K562 (cell line): ENCODE measurements around the gene MYCBP. TPM values are rescaled to one million over a fixed set of nuclear protein-coding genes. Genes with fewer than 3 reads are reported as not detected.
A peak's percentile ranks its signal among the peaks of the same experiment; 100 is the strongest.

Source experiments
- ATAC-seq: fragments of 200-7000 bp; cut with Tn5 transposase; 3 replicates; pipeline ENCODE4 v1.9.1; 2020; ENCODE audit warnings: moderate library complexity
- BruUV-seq: library from RNA; stranded (reverse); fragments of 400-500 nt; replicated peaks from 2 replicates; lab custom pipeline; 2021; lab: Mats Ljungman, UMichigan
- CTCF ChIA-PET: fragments of 300-600 bp; formaldehyde crosslinking; extraction: SDS; loops from one replicate; lab custom pipeline; 2021; ENCODE audit warnings: low intra/inter-chr PET ratio; lab: Yijun Ruan, JAX
- POLR2A ChIA-PET: fragments of 300-600, 350-650 bp; sonication (Branson Sonifier 250); formaldehyde crosslinking; extraction: SDS; loops from one replicate; lab custom pipeline; 2021; ENCODE audit warnings: antibody characterized with exemption, inconsistent platforms; lab: Yijun Ruan, JAX
- DNase-seq, 4 experiments: peaks; one replicate each; pipeline versions ENCODE4 v3.0.0 to v3.0.0-alpha.2; 2011 to 2018; ENCODE audit warnings: low spot score in 3 of 4, mixed read lengths in 3 of 4; ENCODE audit errors: extremely low read depth in 1 of 4
- FAIRE-seq: peaks from 2 replicates; lab custom pipeline; 2011; peaks lifted over from hg19 to GRCh38; lab: Jason Lieb, UNC
- H2AFZ ChIP-seq: 2 replicates; pipeline ENCODE4 v1.6.0; 2011; ENCODE audit warnings: low read depth, low read length, control low read depth, inconsistent platforms
- H3K27ac ChIP-seq: fragments of 200-600 bp; 3 replicates; pipeline ENCODE4 v1.8.0; 2011; ENCODE audit warnings: low read depth, mild to moderate bottlenecking, control low read depth, inconsistent platforms, low read length, moderate library complexity, mixed read lengths; ENCODE audit errors: extremely low read depth
- H3K27me3 ChIP-seq, 2 experiments: fragments of 300-600 bp in 1 of 2; 2 replicates in 1 of 2; 3 replicates in 1 of 2; pipeline versions ENCODE4 v1.6.0 to v1.8.0; 2011; ENCODE audit warnings: inconsistent platforms in 2 of 2, low read length in 2 of 2, mild to moderate bottlenecking in 1 of 2, mixed read lengths in 1 of 2, moderate library complexity in 1 of 2; ENCODE audit not compliant: control insufficient read depth in 2 of 2, insufficient read depth in 2 of 2
- H3K36me3 ChIP-seq: fragments of 300-600 bp; 3 replicates; pipeline ENCODE4 v1.8.0; 2011; ENCODE audit warnings: mild to moderate bottlenecking, low read length, inconsistent platforms; ENCODE audit not compliant: control insufficient read depth, insufficient read depth
- H3K4me1 ChIP-seq, 2 experiments: fragments of 200-600 bp in 1 of 2; replicated peaks in 1 of 2; 2 replicates in 1 of 2; 3 replicates in 1 of 2; pipeline versions ENCODE4 v1.5.1 to v1.8.0; 2011; ENCODE audit warnings: inconsistent platforms in 2 of 2, low read length in 2 of 2, mild to moderate bottlenecking in 1 of 2, mixed read lengths in 1 of 2, moderate library complexity in 1 of 2; ENCODE audit not compliant: control insufficient read depth in 2 of 2, insufficient read depth in 2 of 2
- H3K4me2 ChIP-seq: 2 replicates; pipeline ENCODE4 v1.6.1; 2011; ENCODE audit warnings: low read length, control low read depth, inconsistent platforms, mixed read lengths; ENCODE audit not compliant: insufficient read depth
- H3K4me3 ChIP-seq: fragments of 200-600 bp; sonication (generic), shearing (Covaris generic); 2 replicates; pipeline ENCODE4 v1.5.1; 2016; ENCODE audit warnings: control low read depth, inconsistent platforms
- H3K79me2 ChIP-seq: fragments of 200-600 bp; 3 replicates; pipeline ENCODE4 v1.8.0; 2011; ENCODE audit warnings: low read length, inconsistent platforms; ENCODE audit not compliant: control insufficient read depth, insufficient read depth
- H3K9ac ChIP-seq, 2 experiments: 2 replicates each; pipeline versions ENCODE4 v1.6.0 to v1.6.1; 2011; ENCODE audit warnings: low read depth in 2 of 2, low read length in 2 of 2, control low read depth in 1 of 2, inconsistent platforms in 1 of 2, mild to moderate bottlenecking in 1 of 2, mixed read lengths in 1 of 2; ENCODE audit not compliant: insufficient read depth in 1 of 2
- H3K9me1 ChIP-seq: one replicate; pipeline ENCODE4 v1.6.0; 2011; ENCODE audit warnings: inconsistent platforms, mild to moderate bottlenecking, low read length, moderate library complexity; ENCODE audit not compliant: control insufficient read depth, insufficient read depth
- H3K9me3 ChIP-seq: replicated peaks from 2 replicates; pipeline ENCODE4 v1.5.1; 2011; ENCODE audit warnings: low read depth, low read length, inconsistent platforms; ENCODE audit not compliant: control insufficient read depth, insufficient read depth
- H4K20me1 ChIP-seq: replicated peaks from 2 replicates; pipeline ENCODE4 v1.6.1; 2011; ENCODE audit warnings: low read length, inconsistent platforms, mixed read lengths; ENCODE audit not compliant: control insufficient read depth, insufficient read depth
- ADNP ChIP-seq: fragments of 200-800 bp; sonication (Bioruptor generic); IDR thresholded peaks from 2 replicates; pipeline ENCODE4 v1.6.1; 2016; ENCODE audit warnings: missing genetic modification characterization, missing compliant biosample characterization
- BCOR ChIP-seq: fragments of 450-650 bp; IDR thresholded peaks from 2 replicates; pipeline ENCODE4 v1.6.1; 2016
- ETV5 ChIP-seq: sonication (generic); formaldehyde crosslinking; IDR thresholded peaks from 2 replicates; pipeline ENCODE4 v1.4.0; 2020; ENCODE audit warnings: low read depth, mild to moderate bottlenecking, missing genetic modification reagents
- FOXP4 ChIP-seq: sonication (generic); formaldehyde crosslinking; IDR thresholded peaks from 2 replicates; pipeline ENCODE4 v1.8.0; 2022; ENCODE audit warnings: mild to moderate bottlenecking, missing genetic modification reagents, borderline replicate concordance
- HDAC2 ChIP-seq: fragments of 450-650 bp; IDR thresholded peaks from 2 replicates; pipeline ENCODE4 v1.6.1; 2016; ENCODE audit warnings: mild to moderate bottlenecking
- KDM1A ChIP-seq, 2 experiments: fragments of 450-650 bp; IDR thresholded peaks; 2 replicates each; pipeline ENCODE4 v1.6.1; 2016; ENCODE audit warnings: mild to moderate bottlenecking in 2 of 2
- RBM25 ChIP-seq: fragments of 200-400 bp; formaldehyde crosslinking; IDR thresholded peaks from 2 replicates; pipeline ENCODE4 v1.6.1; 2018; ENCODE audit warnings: low read length, low read depth, moderate library complexity; ENCODE audit not compliant: severe bottlenecking
- RFX1 ChIP-seq: fragments of 450-650 bp; IDR thresholded peaks from 2 replicates; pipeline ENCODE4 v1.6.1; 2016; ENCODE audit warnings: mild to moderate bottlenecking, moderate library complexity
- SMARCA5 ChIP-seq: fragments of 450-650 bp; IDR thresholded peaks from 2 replicates; pipeline ENCODE4 v1.6.1; 2016
- STAG1 ChIP-seq: sonication (generic); formaldehyde crosslinking; IDR thresholded peaks from 2 replicates; pipeline ENCODE4 v1.5.0; 2020; ENCODE audit warnings: missing genetic modification reagents, borderline replicate concordance
- ZBTB17 ChIP-seq: fragments of 450-650 bp; formaldehyde crosslinking; IDR thresholded peaks from 2 replicates; pipeline ENCODE4 v1.4.0; 2020; ENCODE audit warnings: mild to moderate bottlenecking
- ZNF124 ChIP-seq: sonication (generic); formaldehyde crosslinking; IDR thresholded peaks from 2 replicates; pipeline ENCODE4 v1.8.1; 2022; ENCODE audit warnings: missing genetic modification reagents
- ZNF263 ChIP-seq: sonication (generic); formaldehyde crosslinking; IDR thresholded peaks from 2 replicates; pipeline ENCODE4 v1.8.0; 2022; ENCODE audit warnings: mild to moderate bottlenecking, missing genetic modification reagents, borderline replicate concordance
- WGBS: fragments of 100-300 bp; shearing (Covaris generic); methylation state at CpG from one replicate; pipeline ENCODE4 v1.1.6; 2016; ENCODE audit warnings: low coverage, mixed read lengths; ENCODE audit not compliant: insufficient coverage; ENCODE audit errors: missing lambda C conversion rate; 5-methylcytosine and 5-hydroxymethylcytosine counted together
- in situ Hi-C: fragments of 300-500 bp; cut with MboI; formaldehyde crosslinking; loops from 4 replicates; pipeline ENCODE4 v1.15.0; 2018; ENCODE audit warnings: inconsistent platforms, mixed read lengths
- intact Hi-C: fragments of 100-400 bp; cut with micrococcal nuclease; formaldehyde crosslinking; loops from 2 replicates; pipeline ENCODE4 v1.14.2; 2022
- polyA plus RNA-seq, 8 experiments: library from polyadenylated mRNA; depleted of rRNA in 4 of 8; stranded (reverse) in 5 of 8; unstranded in 3 of 8; fragments of >200 nt; fragmentation: Nextera tagmentation in 2 of 8; fragmentation: Illumina TruSeq in 1 of 8; extraction: Ambion mirVana in 2 of 8; extraction: Trizol in 1 of 8; gene quantifications; 2 replicates each; pipeline versions ENCODE4 v1.2.1 to v1.2.3, GENCODE V29; 2011 to 2014; ENCODE audit warnings: inconsistent platforms in 1 of 8, missing spikeins in 1 of 8
- total RNA-seq, 7 experiments: library from RNA; depleted of rRNA in 6 of 7; stranded (reverse); fragments of >200 nt in 6 of 7; fragmentation: Illumina TruSeq in 2 of 7; extraction: Trizol in 2 of 7; gene quantifications; 2 replicates each; pipeline versions ENCODE4 v1.2.1 to v1.2.3, GENCODE V29; 2011 to 2021; ENCODE audit warnings: low replicate concordance in 1 of 7
- TF ChIP-seq, protein P1 (sequence below): sonication (generic); formaldehyde crosslinking; IDR thresholded peaks from 2 replicates; pipeline ENCODE4 v1.5.0; 2020; ENCODE audit warnings: missing genetic modification reagents
- TF ChIP-seq, protein P2 (sequence below): fragments of 450-650 bp; IDR thresholded peaks from 2 replicates; pipeline ENCODE4 v1.6.1; 2018; ENCODE audit not compliant: partially characterized antibody
- TF ChIP-seq, protein P3 (sequence below): fragments of 250-450 bp; sonication (Bioruptor Pico); IDR thresholded peaks from 2 replicates; pipeline ENCODE4 v1.5.0; 2021

The MYCBP gene
- total and polyA plus RNA-seq, 9 of the 15 experiments (the other 6 are each of a cell fraction or from before 2014, with no cell fraction given): 32.3 to 253 (median 72.9) TPM

- intact Hi-C loops: no loop called here
- H3K4me3 ChIP-seq: no peak overlapping the region
- WGBS: 56% methylated on average over 3 of the region's 3 CpGs
- no peak overlapping the region for H3K27ac ChIP-seq
- H4K20me1 ChIP-seq: no peaks in the 10 kb centered on the region
- ATAC-seq (no peak), DNase-seq (no peak), FAIRE-seq (no peak)
- ChIA-PET POLR2A (interaction anchor here (0.8 to 1.3 kb wide), 3 partner anchors 10 to 16 kb away, joined by 3 to 5 read pairs (median 3); no protein-coding TSS in a partner anchor), CTCF (no interaction called here)
- no peaks in the 10 kb centered on the region for H3K79me2 ChIP-seq
- H3K36me3 ChIP-seq: no peaks in the 10 kb centered on the region
- H3K27me3 ChIP-seq: 0 out of 5 replicates have a peak, but pooled peaks cover 3 to 6% of the 10 kb centered on the region in 2 experiments
- H3K4me1 ChIP-seq: peaks cover 0 to 9% of the 10 kb centered on the region in 2 experiments; a peak in 2 of 5 replicates
- in situ Hi-C loops: loop anchor here (5.0 kb wide), 1 partner anchor 790 kb away; no protein-coding TSS in a partner anchor
- no peak overlapping the region for H2AFZ ChIP-seq
- H3K4me2 ChIP-seq: no peak overlapping the region
- no peaks in the 10 kb centered on the region for H3K9me1 ChIP-seq
- H3K9ac ChIP-seq: no peak overlapping the region
- no TSS peak for BruUV-seq
- no peaks in the 10 kb centered on the region for H3K9me3 ChIP-seq
- TF ChIP-seq ZNF263: 0 out of 2 replicates have a peak, but pooled peaks have one; percentile 18
- no peak for TF ChIP-seq ZNF124 (CRISPR knock-in tag)
- TF ChIP-seq, protein P1, sequence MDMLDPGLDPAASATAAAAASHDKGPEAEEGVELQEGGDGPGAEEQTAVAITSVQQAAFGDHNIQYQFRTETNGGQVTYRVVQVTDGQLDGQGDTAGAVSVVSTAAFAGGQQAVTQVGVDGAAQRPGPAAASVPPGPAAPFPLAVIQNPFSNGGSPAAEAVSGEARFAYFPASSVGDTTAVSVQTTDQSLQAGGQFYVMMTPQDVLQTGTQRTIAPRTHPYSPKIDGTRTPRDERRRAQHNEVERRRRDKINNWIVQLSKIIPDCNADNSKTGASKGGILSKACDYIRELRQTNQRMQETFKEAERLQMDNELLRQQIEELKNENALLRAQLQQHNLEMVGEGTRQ: no peak
- TF ChIP-seq BCOR: peak; percentile 93
- 0 out of 2 replicates have a peak, but pooled peaks have one; percentile 0 for TF ChIP-seq FOXP4 (CRISPR knock-in tag)
- no peak for TF ChIP-seq RFX1
- TF ChIP-seq ADNP (tag): peak; percentile 98
- TF ChIP-seq ETV5 (CRISPR knock-in tag): no peak
- TF ChIP-seq STAG1: no peak
- TF ChIP-seq, protein P2, sequence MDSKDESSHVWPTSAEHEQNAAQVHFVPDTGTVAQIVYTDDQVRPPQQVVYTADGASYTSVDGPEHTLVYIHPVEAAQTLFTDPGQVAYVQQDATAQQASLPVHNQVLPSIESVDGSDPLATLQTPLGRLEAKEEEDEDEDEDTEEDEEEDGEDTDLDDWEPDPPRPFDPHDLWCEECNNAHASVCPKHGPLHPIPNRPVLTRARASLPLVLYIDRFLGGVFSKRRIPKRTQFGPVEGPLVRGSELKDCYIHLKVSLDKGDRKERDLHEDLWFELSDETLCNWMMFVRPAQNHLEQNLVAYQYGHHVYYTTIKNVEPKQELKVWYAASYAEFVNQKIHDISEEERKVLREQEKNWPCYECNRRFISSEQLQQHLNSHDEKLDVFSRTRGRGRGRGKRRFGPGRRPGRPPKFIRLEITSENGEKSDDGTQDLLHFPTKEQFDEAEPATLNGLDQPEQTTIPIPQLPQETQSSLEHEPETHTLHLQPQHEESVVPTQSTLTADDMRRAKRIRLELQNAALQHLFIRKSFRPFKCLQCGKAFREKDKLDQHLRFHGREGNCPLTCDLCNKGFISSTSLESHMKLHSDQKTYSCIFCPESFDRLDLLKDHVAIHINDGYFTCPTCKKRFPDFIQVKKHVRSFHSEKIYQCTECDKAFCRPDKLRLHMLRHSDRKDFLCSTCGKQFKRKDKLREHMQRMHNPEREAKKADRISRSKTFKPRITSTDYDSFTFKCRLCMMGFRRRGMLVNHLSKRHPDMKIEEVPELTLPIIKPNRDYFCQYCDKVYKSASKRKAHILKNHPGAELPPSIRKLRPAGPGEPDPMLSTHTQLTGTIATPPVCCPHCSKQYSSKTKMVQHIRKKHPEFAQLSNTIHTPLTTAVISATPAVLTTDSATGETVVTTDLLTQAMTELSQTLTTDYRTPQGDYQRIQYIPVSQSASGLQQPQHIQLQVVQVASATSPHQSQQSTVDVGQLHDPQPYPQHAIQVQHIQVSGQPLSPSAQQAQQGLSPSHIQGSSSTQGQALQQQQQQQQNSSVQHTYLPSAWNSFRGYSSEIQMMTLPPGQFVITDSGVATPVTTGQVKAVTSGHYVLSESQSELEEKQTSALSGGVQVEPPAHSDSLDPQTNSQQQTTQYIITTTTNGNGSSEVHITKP: no peak
- TF ChIP-seq, protein P3, sequence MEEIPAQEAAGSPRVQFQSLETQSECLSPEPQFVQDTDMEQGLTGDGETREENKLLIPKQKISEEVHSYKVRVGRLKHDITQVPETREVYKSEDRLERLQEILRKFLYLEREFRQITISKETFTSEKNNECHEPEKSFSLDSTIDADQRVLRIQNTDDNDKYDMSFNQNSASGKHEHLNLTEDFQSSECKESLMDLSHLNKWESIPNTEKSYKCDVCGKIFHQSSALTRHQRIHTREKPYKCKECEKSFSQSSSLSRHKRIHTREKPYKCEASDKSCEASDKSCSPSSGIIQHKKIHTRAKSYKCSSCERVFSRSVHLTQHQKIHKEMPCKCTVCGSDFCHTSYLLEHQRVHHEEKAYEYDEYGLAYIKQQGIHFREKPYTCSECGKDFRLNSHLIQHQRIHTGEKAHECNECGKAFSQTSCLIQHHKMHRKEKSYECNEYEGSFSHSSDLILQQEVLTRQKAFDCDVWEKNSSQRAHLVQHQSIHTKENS (CRISPR knock-in tag): no peak
- peak; percentile 46; the same call in 1 of the 2 replicates for TF ChIP-seq HDAC2
- peak; percentile 21; the same call in 1 of the 2 replicates for TF ChIP-seq SMARCA5
- TF ChIP-seq RBM25: peak; percentile 86
- peak; percentile 65 to 68 for TF ChIP-seq KDM1A (IDR thresholded peaks at IDR 0.05)
- TF ChIP-seq ZBTB17 (CRISPR knock-in tag): no peak
These were observed 40.8 kb downstream of the MYCBP start for GRCh38 chr1:38832370-38832734.
